ENCODE results near the gene RNF5. TPM values are rescaled to one million over a fixed set of nuclear protein-coding genes. Genes with fewer than 3 reads are reported as not detected.

The RNF5 gene
- total and polyA plus RNA-seq, 10 of the 15 experiments (the other 5 are each of a cell fraction or from before 2014, with no cell fraction given) = 31.4 to 114 (median 62.8) TPM

GRCh38 chr6:32192608-32193039 is 14.4 kb downstream of the RNF5 start, which contains the start of gene GPSM3 (continued):
- TF ChIP-seq, protein P1, sequence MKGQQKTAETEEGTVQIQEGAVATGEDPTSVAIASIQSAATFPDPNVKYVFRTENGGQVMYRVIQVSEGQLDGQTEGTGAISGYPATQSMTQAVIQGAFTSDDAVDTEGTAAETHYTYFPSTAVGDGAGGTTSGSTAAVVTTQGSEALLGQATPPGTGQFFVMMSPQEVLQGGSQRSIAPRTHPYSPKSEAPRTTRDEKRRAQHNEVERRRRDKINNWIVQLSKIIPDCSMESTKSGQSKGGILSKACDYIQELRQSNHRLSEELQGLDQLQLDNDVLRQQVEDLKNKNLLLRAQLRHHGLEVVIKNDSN (IDR thresholded peaks at IDR 0.05; ENCODE audit: borderline replicate concordance, extremely low read length, insufficient read depth, low read depth, low read length) = no peak
- TF ChIP-seq PAX5 (IDR thresholded peaks at IDR 0.05; ENCODE audit: borderline replicate concordance, low read depth, low read length) = 0 out of 2 replicates have a peak, but pooled peaks have one; percentile 24
- TF ChIP-seq NFYA (IDR thresholded peaks at IDR 0.05; ENCODE audit: borderline replicate concordance, low read depth, low read length) = no peak
- TF ChIP-seq RAD51 (IDR thresholded peaks at IDR 0.05) = no peak
- TF ChIP-seq, protein P2, sequence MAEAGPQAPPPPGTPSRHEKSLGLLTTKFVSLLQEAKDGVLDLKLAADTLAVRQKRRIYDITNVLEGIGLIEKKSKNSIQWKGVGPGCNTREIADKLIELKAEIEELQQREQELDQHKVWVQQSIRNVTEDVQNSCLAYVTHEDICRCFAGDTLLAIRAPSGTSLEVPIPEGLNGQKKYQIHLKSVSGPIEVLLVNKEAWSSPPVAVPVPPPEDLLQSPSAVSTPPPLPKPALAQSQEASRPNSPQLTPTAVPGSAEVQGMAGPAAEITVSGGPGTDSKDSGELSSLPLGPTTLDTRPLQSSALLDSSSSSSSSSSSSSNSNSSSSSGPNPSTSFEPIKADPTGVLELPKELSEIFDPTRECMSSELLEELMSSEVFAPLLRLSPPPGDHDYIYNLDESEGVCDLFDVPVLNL (IDR thresholded peaks at IDR 0.05; ENCODE audit: low read depth, low read length) = no peak
- TF ChIP-seq KLF5 (IDR thresholded peaks at IDR 0.05; ENCODE audit: partially characterized antibody) = no peak
- peak; percentile 61; the same call in 1 of the 2 replicates for TF ChIP-seq POLR2AphosphoS2 (IDR thresholded peaks at IDR 0.05; ENCODE audit: low read depth, low read length)
- TF ChIP-seq JUND (IDR thresholded peaks at IDR 0.05; ENCODE audit: low read depth, low read length) = no peak
- TF ChIP-seq SUZ12 (IDR thresholded peaks at IDR 0.05; ENCODE audit: unreplicated experiment) = no peak
- TF ChIP-seq, protein P3, sequence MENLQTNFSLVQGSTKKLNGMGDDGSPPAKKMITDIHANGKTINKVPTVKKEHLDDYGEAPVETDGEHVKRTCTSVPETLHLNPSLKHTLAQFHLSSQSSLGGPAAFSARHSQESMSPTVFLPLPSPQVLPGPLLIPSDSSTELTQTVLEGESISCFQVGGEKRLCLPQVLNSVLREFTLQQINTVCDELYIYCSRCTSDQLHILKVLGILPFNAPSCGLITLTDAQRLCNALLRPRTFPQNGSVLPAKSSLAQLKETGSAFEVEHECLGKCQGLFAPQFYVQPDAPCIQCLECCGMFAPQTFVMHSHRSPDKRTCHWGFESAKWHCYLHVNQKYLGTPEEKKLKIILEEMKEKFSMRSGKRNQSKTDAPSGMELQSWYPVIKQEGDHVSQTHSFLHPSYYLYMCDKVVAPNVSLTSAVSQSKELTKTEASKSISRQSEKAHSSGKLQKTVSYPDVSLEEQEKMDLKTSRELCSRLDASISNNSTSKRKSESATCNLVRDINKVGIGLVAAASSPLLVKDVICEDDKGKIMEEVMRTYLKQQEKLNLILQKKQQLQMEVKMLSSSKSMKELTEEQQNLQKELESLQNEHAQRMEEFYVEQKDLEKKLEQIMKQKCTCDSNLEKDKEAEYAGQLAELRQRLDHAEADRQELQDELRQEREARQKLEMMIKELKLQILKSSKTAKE (IDR thresholded peaks at IDR 0.05; ENCODE audit: low read depth, poor library complexity, severe bottlenecking) = peak; percentile 22
- TF ChIP-seq NR2C1 (IDR thresholded peaks at IDR 0.05) = peak; percentile 67
- TF ChIP-seq MYC (IDR thresholded peaks at IDR 0.05; ENCODE audit: insufficient read depth, insufficient read length, insufficient replicate concordance, low read length, severe bottlenecking) = no peak
- TF ChIP-seq GATAD2B (conservative IDR thresholded peaks at IDR 0.05; ENCODE audit: low read depth) = 0 out of 2 replicates have a peak, but pooled peaks have one; percentile 29
- TF ChIP-seq RCOR1 (conservative IDR thresholded peaks at IDR 0.05; ENCODE audit: low read depth, low read length) = no peak
- no peak for TF ChIP-seq WRNIP1 (IDR thresholded peaks at IDR 0.05; ENCODE audit: borderline replicate concordance, low read depth, low read length)
- peak; percentile 59; the same call in 1 of the 2 replicates for TF ChIP-seq SMAD5 (IDR thresholded peaks at IDR 0.05; ENCODE audit: low read depth)
- TF ChIP-seq MTA2 (IDR thresholded peaks at IDR 0.05; ENCODE audit: low read depth) = peak; percentile 42; the same call in 1 of the 2 replicates
- TF ChIP-seq RUNX3 (IDR thresholded peaks at IDR 0.05; ENCODE audit: low read length) = no peak
- TF ChIP-seq, protein P4, sequence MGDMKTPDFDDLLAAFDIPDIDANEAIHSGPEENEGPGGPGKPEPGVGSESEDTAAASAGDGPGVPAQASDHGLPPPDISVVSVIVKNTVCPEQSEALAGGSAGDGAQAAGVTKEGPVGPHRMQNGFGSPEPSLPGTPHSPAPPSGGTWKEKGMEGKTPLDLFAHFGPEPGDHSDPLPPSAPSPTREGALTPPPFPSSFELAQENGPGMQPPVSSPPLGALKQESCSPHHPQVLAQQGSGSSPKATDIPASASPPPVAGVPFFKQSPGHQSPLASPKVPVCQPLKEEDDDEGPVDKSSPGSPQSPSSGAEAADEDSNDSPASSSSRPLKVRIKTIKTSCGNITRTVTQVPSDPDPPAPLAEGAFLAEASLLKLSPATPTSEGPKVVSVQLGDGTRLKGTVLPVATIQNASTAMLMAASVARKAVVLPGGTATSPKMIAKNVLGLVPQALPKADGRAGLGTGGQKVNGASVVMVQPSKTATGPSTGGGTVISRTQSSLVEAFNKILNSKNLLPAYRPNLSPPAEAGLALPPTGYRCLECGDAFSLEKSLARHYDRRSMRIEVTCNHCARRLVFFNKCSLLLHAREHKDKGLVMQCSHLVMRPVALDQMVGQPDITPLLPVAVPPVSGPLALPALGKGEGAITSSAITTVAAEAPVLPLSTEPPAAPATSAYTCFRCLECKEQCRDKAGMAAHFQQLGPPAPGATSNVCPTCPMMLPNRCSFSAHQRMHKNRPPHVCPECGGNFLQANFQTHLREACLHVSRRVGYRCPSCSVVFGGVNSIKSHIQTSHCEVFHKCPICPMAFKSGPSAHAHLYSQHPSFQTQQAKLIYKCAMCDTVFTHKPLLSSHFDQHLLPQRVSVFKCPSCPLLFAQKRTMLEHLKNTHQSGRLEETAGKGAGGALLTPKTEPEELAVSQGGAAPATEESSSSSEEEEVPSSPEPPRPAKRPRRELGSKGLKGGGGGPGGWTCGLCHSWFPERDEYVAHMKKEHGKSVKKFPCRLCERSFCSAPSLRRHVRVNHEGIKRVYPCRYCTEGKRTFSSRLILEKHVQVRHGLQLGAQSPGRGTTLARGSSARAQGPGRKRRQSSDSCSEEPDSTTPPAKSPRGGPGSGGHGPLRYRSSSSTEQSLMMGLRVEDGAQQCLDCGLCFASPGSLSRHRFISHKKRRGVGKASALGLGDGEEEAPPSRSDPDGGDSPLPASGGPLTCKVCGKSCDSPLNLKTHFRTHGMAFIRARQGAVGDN (IDR thresholded peaks at IDR 0.05) = peak; percentile 52
- TF ChIP-seq, protein P5, sequence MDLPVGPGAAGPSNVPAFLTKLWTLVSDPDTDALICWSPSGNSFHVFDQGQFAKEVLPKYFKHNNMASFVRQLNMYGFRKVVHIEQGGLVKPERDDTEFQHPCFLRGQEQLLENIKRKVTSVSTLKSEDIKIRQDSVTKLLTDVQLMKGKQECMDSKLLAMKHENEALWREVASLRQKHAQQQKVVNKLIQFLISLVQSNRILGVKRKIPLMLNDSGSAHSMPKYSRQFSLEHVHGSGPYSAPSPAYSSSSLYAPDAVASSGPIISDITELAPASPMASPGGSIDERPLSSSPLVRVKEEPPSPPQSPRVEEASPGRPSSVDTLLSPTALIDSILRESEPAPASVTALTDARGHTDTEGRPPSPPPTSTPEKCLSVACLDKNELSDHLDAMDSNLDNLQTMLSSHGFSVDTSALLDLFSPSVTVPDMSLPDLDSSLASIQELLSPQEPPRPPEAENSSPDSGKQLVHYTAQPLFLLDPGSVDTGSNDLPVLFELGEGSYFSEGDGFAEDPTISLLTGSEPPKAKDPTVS (IDR thresholded peaks at IDR 0.05; ENCODE audit: low read depth, low read length) = no peak
- TF ChIP-seq POLR2AphosphoS5 (IDR thresholded peaks at IDR 0.05; ENCODE audit: low read length) = peak; percentile 71

Data from GM12878 (cell line).